ENCODE measurements around the gene UGT1A9.
"Not testable (repeated sequence)": the region's sequence is repeated elsewhere in the genome, so short reads cannot be mapped to it uniquely, and the experiment has no call there.

Gene UGT1A9

GRCh38 chr2:233712611-233713261 lies 41.0 kb downstream of the UGT1A9 start, which contains the start of gene UGT1A5:
TSS of gene UGT1A5 (plus strand) at chr2:233712907. CDS start at chr2:233712992, 85 bp downstream.
- Histone ChIP-seq H3K4me1 (ENCODE audit: control insufficient read depth in 1 of 2, insufficient read depth in 1 of 2, low read depth in 1 of 2, low read length in 1 of 2) (no peaks in the 10 kb centered on the region), H3K4me3 (ENCODE audit: low read depth in 1 of 2, low read length in 1 of 2) (no peak within 1 kb of the TSS), H3K36me3 (no peaks in the 10 kb centered on the region), H3K27ac (no peak within 1 kb of the TSS), H3K27me3 (peaks cover 10% of the 10 kb centered on the region), H3K9me3 (no peaks in the 10 kb centered on the region)
- no peak for TF ChIP-seq CTCF (IDR thresholded peaks at IDR 0.05)

DNA sequence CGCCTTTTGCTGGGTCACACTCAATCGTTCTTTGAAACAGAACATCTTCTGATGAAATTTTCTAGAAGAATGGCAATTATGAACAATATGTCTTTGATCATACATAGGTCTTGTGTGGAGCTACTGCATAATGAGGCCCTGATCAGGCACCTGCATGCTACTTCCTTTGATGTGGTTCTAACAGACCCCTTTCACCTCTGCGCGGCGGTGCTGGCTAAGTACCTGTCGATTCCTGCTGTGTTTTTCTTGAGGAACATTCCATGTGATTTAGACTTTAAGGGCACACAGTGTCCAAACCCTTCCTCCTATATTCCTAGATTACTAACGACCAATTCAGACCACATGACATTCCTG lies 41.5 kb downstream of the UGT1A9 start:
- Histone ChIP-seq H3K27ac (no peak overlapping the region), H3K9me3 (no peaks in the 10 kb centered on the region), H3K4me1 (ENCODE audit: control insufficient read depth in 1 of 2, insufficient read depth in 1 of 2, low read depth in 1 of 2, low read length in 1 of 2) (no peaks in the 10 kb centered on the region), H3K4me3 (ENCODE audit: low read depth in 1 of 2, low read length in 1 of 2) (no peak overlapping the region), H3K36me3 (no peaks in the 10 kb centered on the region), H3K27me3 (peaks cover 10% of the 10 kb centered on the region)
- no peak for TF ChIP-seq CTCF (IDR thresholded peaks at IDR 0.05)

DNA sequence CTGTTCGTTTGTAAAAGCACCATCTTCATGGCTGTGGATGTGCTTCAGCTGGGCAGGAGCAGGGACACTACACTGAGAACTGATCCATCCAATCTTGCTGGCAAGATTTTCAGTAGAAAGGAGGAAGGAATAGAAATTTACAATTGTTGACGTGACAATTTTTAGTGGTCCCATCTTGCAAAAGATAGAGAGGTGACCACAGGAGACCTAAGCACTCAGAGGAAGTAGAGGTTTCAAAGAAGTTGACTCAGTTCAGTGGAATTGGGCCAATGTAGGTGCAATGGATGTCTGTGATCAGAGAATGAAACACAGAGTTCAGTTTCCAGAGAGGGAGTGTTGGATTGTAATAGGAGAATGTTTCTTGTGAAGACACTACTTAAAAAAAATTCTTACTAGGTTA lies 42.4 kb downstream of the UGT1A9 start:
- H3K27me3 ChIP-seq: peaks cover 10% of the 10 kb centered on the region
- H3K36me3 ChIP-seq: no peaks in the 10 kb centered on the region
- no peak for TF ChIP-seq CTCF (IDR thresholded peaks at IDR 0.05)
- no peaks in the 10 kb centered on the region for H3K4me1 ChIP-seq (ENCODE audit: control insufficient read depth in 1 of 2, insufficient read depth in 1 of 2, low read depth in 1 of 2, low read length in 1 of 2)
- no peaks in the 10 kb centered on the region for H3K9me3 ChIP-seq
- H3K4me3 ChIP-seq (ENCODE audit: low read depth in 1 of 2, low read length in 1 of 2): no peak overlapping the region
- H3K27ac ChIP-seq: no peak overlapping the region

DNA sequence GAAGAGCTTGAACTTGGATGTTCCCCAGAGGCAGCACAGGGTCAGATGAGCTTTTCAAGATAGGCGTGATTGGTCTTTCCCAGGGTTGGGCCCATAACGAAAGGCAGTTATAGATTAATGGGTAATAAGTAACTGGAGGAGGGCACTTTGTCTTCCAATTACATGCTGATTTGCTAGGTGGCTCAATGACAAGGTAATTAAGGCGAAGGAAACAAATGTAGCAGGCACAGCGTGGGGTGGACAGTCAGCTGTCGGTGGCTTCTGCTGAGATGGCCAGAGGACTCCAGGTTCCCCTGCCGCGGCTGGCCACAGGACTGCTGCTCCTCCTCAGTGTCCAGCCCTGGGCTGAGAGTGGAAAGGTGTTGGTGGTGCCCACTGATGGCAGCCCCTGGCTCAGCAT lies 46.9 kb downstream of the UGT1A9 start, which contains the start of gene UGT1A4:
UGT1A4 (plus strand) TSS at position 185 of the 400 bp plus-strand sequence; CDS start at position 270, 85 bp downstream.
- Histone ChIP-seq H3K27ac (no peak within 1 kb of the TSS), H3K4me3 (ENCODE audit: low read depth in 1 of 2, low read length in 1 of 2) (no peak within 1 kb of the TSS), H3K36me3 (no peaks in the 10 kb centered on the region), H3K9me3 (no peaks in the 10 kb centered on the region), H3K27me3 (peaks cover 10% of the 10 kb centered on the region), H3K4me1 (ENCODE audit: control insufficient read depth in 1 of 2, insufficient read depth in 1 of 2, low read depth in 1 of 2, low read length in 1 of 2) (no peaks in the 10 kb centered on the region)
- TF ChIP-seq CTCF (IDR thresholded peaks at IDR 0.05): no peak

DNA sequence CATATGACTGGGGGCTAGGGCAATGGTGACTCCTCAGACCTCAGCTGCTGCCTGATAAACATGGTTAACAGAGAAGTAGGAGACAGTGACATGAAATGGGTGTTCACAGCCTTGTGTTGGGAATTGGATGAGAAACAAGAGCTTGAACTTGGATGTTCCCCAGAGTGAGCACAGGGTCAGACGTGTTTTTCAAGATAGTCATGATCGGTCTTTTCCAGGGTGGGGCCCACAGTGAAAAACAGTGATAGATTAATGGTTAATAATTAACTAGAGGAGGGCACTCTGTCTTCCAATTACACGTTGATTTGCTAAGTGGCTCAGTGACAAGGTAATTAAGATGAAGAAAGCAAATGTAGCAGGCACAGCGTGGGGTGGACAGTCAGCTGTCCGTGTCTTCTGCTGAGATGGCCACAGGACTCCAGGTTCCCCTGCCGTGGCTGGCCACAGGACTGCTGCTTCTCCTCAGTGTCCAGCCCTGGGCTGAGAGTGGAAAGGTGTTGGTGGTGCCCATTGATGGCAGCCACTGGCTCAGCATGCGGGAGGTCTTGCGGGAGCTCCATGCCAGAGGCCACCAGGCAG lies 57.1 kb downstream of the UGT1A9 start, which contains the start of gene UGT1A3:
UGT1A3 (plus strand) TSS at position 320 of the 579 bp plus-strand sequence; CDS start at position 405, 85 bp downstream.
- no peaks in the 10 kb centered on the region for H3K27me3 ChIP-seq
- no peak within 1 kb of the TSS for H3K27ac ChIP-seq
- H3K36me3 ChIP-seq: no peaks in the 10 kb centered on the region
- H3K4me3 ChIP-seq (ENCODE audit: low read depth in 1 of 2, low read length in 1 of 2): no peak within 1 kb of the TSS
- H3K4me1 ChIP-seq (ENCODE audit: control insufficient read depth in 1 of 2, insufficient read depth in 1 of 2, low read depth in 1 of 2, low read length in 1 of 2): no peaks in the 10 kb centered on the region
- no peaks in the 10 kb centered on the region for H3K9me3 ChIP-seq
- TF ChIP-seq CTCF (IDR thresholded peaks at IDR 0.05): no peak

DNA sequence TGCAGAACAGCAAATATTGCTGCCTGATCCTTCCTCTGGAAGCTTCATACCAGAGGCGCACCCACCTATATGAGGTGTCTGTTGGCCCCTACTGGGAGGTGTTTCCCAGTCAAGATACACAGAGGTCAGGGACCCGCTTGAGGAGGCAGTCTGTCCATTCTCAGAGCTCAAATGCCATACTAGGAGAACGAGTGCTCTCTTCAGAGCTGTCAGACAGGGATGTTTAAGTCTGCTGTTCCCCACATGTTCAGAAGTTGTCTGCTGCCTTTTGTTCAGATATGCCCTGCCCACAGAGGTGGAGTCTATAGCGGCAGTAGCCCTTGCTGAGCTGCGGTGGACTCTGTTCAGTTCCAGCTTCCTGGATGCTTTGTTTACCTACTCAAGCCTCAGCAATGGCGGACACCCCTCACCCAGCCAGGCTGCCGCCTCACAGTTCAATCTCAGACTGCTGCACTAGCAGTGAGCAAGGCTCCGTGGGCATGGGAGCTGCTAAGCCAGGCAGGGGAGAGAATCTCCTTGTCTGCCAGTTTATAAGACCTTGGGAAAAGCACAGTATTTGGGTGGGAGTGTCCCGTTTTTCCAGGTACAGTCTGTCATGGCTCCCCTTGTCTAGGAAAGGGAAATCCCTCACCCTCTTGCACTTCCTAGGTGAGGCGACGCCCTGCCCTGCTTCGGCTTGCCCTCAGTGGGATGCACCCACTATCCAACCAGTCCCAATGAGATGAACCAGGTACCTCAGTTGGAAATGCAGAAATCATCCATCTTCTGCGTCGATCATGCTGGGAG lies 65.4 kb downstream of the UGT1A9 start:
- H3K4me1 ChIP-seq (ENCODE audit: control insufficient read depth in 1 of 2, insufficient read depth in 1 of 2, low read depth in 1 of 2, low read length in 1 of 2); H3K36me3 ChIP-seq; H3K27me3 ChIP-seq; H3K27ac ChIP-seq; H3K9me3 ChIP-seq; H3K4me3 ChIP-seq (ENCODE audit: low read depth in 1 of 2, low read length in 1 of 2): not testable (repeated sequence)
